Measurements from ENCODE around the gene TNFRSF25. TPM values are rescaled to one million over a fixed set of nuclear protein-coding genes. Genes with fewer than 3 reads are reported as not detected.

TNFRSF25 gene
- total RNA-seq, 1 donor from 2014 or later = 26.1 TPM

- no peak overlapping the region for H3K27ac Mint-ChIP-seq (ENCODE audit: unreplicated experiment)
- no peak for TF ChIP-seq CTCF (conservative IDR thresholded peaks at IDR 0.05)
- H3K4me1 Mint-ChIP-seq = peaks cover 20% of the 10 kb centered on the region
- DNase-seq (ENCODE audit: low read depth, low spot score) = no peak
- H3K9me3 Mint-ChIP-seq = no peaks in the 10 kb centered on the region
- peaks cover 6% of the 10 kb centered on the region for H3K27me3 Mint-ChIP-seq (ENCODE audit: low read depth)
- H3K4me3 Mint-ChIP-seq = peak overlapping the region; percentile 31
- no peaks in the 10 kb centered on the region for H3K36me3 Mint-ChIP-seq (ENCODE audit: low read depth)
Observed at GRCh38 chr1:6500544-6501278, 34.7 kb upstream of the TNFRSF25 start.

GRCh38 chr1:6499296-6499695, 33.3 kb upstream of the TNFRSF25 start:
- TF ChIP-seq CTCF (conservative IDR thresholded peaks at IDR 0.05) = no peak
- Mint-ChIP-seq H3K27me3 (ENCODE audit: low read depth) (peaks cover 6% of the 10 kb centered on the region), H3K4me1 (peaks cover 16% of the 10 kb centered on the region), H3K36me3 (ENCODE audit: low read depth) (no peaks in the 10 kb centered on the region), H3K9me3 (no peaks in the 10 kb centered on the region), H3K4me3 (peak overlapping the region; percentile 66), H3K27ac (ENCODE audit: unreplicated experiment) (no peak overlapping the region)
- no peak for DNase-seq (ENCODE audit: low read depth, low spot score)

GRCh38 chr1:6498576-6499111, 32.7 kb upstream of the TNFRSF25 start:
- no peaks in the 10 kb centered on the region for H3K9me3 Mint-ChIP-seq
- peaks cover 6% of the 10 kb centered on the region for H3K27me3 Mint-ChIP-seq (ENCODE audit: low read depth)
- peak overlapping the region; percentile 66 for H3K4me3 Mint-ChIP-seq
- no peaks in the 10 kb centered on the region for H3K36me3 Mint-ChIP-seq (ENCODE audit: low read depth)
- no peak for DNase-seq (ENCODE audit: low read depth, low spot score)
- H3K4me1 Mint-ChIP-seq = peaks cover 16% of the 10 kb centered on the region
- no peak for TF ChIP-seq CTCF (conservative IDR thresholded peaks at IDR 0.05)
- H3K27ac Mint-ChIP-seq (ENCODE audit: unreplicated experiment) = no peak overlapping the region

- no peaks in the 10 kb centered on the region for H3K9me3 Mint-ChIP-seq
- H3K4me1 Mint-ChIP-seq = peaks cover 16% of the 10 kb centered on the region
- no peaks in the 10 kb centered on the region for H3K36me3 Mint-ChIP-seq (ENCODE audit: low read depth)
- no peak overlapping the region for H3K27ac Mint-ChIP-seq (ENCODE audit: unreplicated experiment)
- DNase-seq (ENCODE audit: low read depth, low spot score) = no peak
- TF ChIP-seq CTCF (conservative IDR thresholded peaks at IDR 0.05) = no peak
- H3K4me3 Mint-ChIP-seq = peak overlapping the region; percentile 83
- peaks cover 6% of the 10 kb centered on the region for H3K27me3 Mint-ChIP-seq (ENCODE audit: low read depth)
Observed at GRCh38 chr1:6497867-6498575, 32.0 kb upstream of the TNFRSF25 start.

- Mint-ChIP-seq H3K36me3 (ENCODE audit: low read depth) (no peaks in the 10 kb centered on the region), H3K27ac (ENCODE audit: unreplicated experiment) (no peak overlapping the region), H3K4me3 (peak overlapping the region; percentile 83), H3K27me3 (ENCODE audit: low read depth) (peaks cover 6% of the 10 kb centered on the region), H3K9me3 (no peaks in the 10 kb centered on the region), H3K4me1 (peaks cover 16% of the 10 kb centered on the region)
- no peak for TF ChIP-seq CTCF (conservative IDR thresholded peaks at IDR 0.05)
- DNase-seq (ENCODE audit: low read depth, low spot score) = peak; percentile 65
Observed at GRCh38 chr1:6497215-6497866, 31.4 kb upstream of the TNFRSF25 start.

Measured in neural crest cell (in vitro differentiated cells).